GM12875 (cell line): ENCODE data around the gene LRRC66.

Experiments
- H3K4me3 ChIP-seq: one replicate; pipeline ENCODE4 v1.5.1; 2011; ENCODE audit warnings: low read depth, low read length, control low read depth
- TF ChIP-seq, protein P1 (sequence below): IDR thresholded peaks from 2 replicates; pipeline ENCODE4 v1.5.1; 2011; ENCODE audit warnings: low read depth, mild to moderate bottlenecking, control low read depth, inconsistent platforms, low read length, moderate library complexity, borderline replicate concordance; ENCODE audit not compliant: insufficient read depth

Gene LRRC66

DNA sequence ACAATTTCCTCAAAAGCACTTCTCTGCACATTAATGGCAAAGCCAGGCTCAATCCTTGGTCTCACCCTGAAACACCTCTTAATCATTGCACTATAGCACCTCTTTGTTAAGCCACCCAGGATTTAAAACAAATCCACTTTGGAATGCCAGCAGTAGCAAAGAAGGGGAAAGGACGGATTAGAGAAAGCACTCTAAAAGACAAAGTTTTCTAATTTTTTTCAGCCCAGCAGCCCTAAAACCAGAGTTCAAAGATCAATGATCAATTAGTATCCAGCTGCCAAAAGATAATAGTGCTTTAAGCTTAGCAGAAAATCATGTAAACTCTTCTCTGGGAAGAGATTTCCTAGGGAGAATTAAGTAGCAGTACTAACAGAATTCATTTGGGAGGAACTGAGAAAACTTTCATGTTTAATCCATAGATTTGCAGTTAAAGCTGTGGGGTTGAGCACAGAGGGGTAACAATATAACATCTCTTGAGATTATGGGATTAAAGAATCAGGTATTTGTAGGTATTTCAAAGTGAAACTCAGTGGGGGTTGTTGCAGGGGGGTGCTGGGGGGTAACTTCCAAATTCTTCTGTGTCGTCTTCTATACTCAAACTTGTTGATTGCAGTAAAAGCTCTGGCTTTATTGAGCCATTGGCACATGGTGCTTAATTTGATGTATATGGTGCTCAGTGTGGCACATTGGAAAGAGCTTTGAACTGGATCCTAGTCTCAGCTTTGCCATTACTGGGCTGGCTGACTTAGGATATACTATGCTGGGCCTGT, 61.8 kb downstream of the LRRC66 start:
- TF ChIP-seq, protein P1, sequence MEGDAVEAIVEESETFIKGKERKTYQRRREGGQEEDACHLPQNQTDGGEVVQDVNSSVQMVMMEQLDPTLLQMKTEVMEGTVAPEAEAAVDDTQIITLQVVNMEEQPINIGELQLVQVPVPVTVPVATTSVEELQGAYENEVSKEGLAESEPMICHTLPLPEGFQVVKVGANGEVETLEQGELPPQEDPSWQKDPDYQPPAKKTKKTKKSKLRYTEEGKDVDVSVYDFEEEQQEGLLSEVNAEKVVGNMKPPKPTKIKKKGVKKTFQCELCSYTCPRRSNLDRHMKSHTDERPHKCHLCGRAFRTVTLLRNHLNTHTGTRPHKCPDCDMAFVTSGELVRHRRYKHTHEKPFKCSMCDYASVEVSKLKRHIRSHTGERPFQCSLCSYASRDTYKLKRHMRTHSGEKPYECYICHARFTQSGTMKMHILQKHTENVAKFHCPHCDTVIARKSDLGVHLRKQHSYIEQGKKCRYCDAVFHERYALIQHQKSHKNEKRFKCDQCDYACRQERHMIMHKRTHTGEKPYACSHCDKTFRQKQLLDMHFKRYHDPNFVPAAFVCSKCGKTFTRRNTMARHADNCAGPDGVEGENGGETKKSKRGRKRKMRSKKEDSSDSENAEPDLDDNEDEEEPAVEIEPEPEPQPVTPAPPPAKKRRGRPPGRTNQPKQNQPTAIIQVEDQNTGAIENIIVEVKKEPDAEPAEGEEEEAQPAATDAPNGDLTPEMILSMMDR: no peak
- H3K4me3 ChIP-seq: no peak overlapping the region
